Transverse colon (tissue), 3 donors: ENCODE results near the gene MATN1.

ENCODE experiments used
- EP300 ChIP-seq: sonication (generic); formaldehyde crosslinking; IDR thresholded peaks from one replicate; pipeline ENCODE4 v1.6.1; 2017; ENCODE audit warnings: antibody characterized with exemption, low read depth
- POLR2A ChIP-seq: fragments of 450-650 bp; IDR thresholded peaks from one replicate; pipeline ENCODE4 v1.6.1; 2016; ENCODE audit warnings: antibody characterized with exemption, mild to moderate bottlenecking, moderate library complexity
- TF ChIP-seq, protein P1 (sequence below), 5 experiments: fragments of 200-600 bp in 3 of 5; fragments of 450-650 bp in 2 of 5; sonication (generic) in 3 of 5; IDR thresholded peaks; 1 replicate in 2 of 5; 2 replicates in 3 of 5; pipeline ENCODE4 v1.5.1; 2016 to 2017; ENCODE audit warnings: antibody characterized with exemption in 5 of 5, inconsistent platforms in 3 of 5, mild to moderate bottlenecking in 2 of 5, moderate library complexity in 1 of 5

DNA sequence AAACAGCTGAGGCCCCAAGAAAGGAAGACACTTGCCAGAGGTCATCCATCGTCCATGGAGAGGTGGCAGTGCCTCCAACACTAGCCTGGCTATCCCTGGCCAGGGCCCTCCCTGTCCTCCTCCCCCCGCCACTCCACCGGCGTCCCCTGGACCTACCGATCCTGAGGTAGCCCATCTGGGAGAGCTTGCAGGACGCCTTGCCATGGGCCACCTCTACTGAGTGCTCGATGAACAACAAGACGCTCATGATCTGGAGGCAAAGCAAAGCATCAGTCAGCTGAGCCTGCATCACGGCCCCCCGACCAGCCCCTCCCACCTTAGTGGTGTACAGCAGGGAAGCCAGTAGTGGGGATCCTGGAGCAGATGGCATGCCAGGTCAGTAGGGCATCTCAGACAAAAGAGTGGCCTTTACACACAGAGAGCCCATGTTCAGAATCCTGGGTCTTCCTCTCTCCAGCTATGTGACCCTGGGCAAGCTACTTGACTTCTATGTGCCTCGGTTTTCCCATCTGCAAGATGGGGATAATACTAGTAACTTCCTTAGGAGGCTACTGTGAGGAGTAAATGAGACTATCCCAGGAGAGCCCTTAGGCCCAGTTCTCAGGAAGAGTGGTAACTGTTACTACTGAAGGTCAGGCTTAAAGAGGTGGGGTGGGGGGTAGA is 19.0 kb upstream of the MATN1 start:
- TF ChIP-seq, protein P1, sequence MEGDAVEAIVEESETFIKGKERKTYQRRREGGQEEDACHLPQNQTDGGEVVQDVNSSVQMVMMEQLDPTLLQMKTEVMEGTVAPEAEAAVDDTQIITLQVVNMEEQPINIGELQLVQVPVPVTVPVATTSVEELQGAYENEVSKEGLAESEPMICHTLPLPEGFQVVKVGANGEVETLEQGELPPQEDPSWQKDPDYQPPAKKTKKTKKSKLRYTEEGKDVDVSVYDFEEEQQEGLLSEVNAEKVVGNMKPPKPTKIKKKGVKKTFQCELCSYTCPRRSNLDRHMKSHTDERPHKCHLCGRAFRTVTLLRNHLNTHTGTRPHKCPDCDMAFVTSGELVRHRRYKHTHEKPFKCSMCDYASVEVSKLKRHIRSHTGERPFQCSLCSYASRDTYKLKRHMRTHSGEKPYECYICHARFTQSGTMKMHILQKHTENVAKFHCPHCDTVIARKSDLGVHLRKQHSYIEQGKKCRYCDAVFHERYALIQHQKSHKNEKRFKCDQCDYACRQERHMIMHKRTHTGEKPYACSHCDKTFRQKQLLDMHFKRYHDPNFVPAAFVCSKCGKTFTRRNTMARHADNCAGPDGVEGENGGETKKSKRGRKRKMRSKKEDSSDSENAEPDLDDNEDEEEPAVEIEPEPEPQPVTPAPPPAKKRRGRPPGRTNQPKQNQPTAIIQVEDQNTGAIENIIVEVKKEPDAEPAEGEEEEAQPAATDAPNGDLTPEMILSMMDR (IDR thresholded peaks at IDR 0.05) = no peak
- TF ChIP-seq POLR2A = no peak
- TF ChIP-seq EP300 = no peak
